Heart left ventricle (tissue), 11 donors: ENCODE measurements around the gene SFTPA1. TPM values are rescaled to one million over a fixed set of nuclear protein-coding genes. Genes with fewer than 3 reads are reported as not detected.

Experiments
- polyA plus RNA-seq, 2 donors: library from polyadenylated mRNA; stranded (reverse); fragments of 200-250 nt; gene quantifications; one replicate each; pipeline ENCODE4 v1.2.3, GENCODE V29; 2013
- total RNA-seq, 9 donors: library from RNA; depleted of rRNA in 2 of 9; stranded (reverse); fragments of >200 nt in 2 of 9; fragmentation: NEBNext Ultra II Directional in 3 of 9; extraction: Animal tissue kit (Norgen Biotek cat#: 25700) in 3 of 9; gene quantifications; one replicate each; pipeline versions ENCODE4 v1.1.0 to v1.2.4, GENCODE V29; 2016 to 2023
- donor health status: ischemic (EF 13 %, LVEDD 7.1; RV severe dilation, severe dysfunction).
- donor health status: healthy with polysubstance abuse.
- donor health status: DM: no; HTN: yes; CAD: no.
- donor health status: DM: no; HTN: no; CAD: no.
- donor health status: ischemic (EF 25% LVEDD 5.7; RV mildly dilated, moderate dysfunction).
- donor health status: healthy.
- donor health status: DM: yes; HTN: yes; CAD: no.
- donor health status: PGD.
- donor health status: nonischemic (EF 23%, LVEDD 6.1; RV moderate dilation, normal function).

SFTPA1 gene
- total and polyA plus RNA-seq, 11 donors, result 0.26 TPM; not detected in 10

Other genes with a start within 250 kb of the SFTPA1 start
- 100 to 1,000 TPM in 1 of 9 donors, 10 to 100 TPM in 8; 44.8 to 122 (median 51.9) TPM for gene ZCCHC24, start 165.3 kb upstream of the SFTPA1 start, total RNA-seq
- 10 to 100 TPM; 18.7 to 40.7 TPM for gene ZCCHC24, start 165.3 kb upstream of the SFTPA1 start, polyA plus RNA-seq
- gene EIF5AL1, start 98.4 kb upstream of the SFTPA1 start, total RNA-seq, result under 1 TPM in 8 of 9 donors, not detected in 1; 0.06 to 0.93 (median 0.26) TPM
- gene EIF5AL1, start 98.4 kb upstream of the SFTPA1 start, polyA plus RNA-seq, result under 1 TPM; 0.61 to 0.97 TPM
- not detected for gene SFTPA2, start 50.5 kb upstream of the SFTPA1 start, total RNA-seq
- gene SFTPA2, start 50.5 kb upstream of the SFTPA1 start, polyA plus RNA-seq, result 1 to 10 TPM in 1 of 2 donors, not detected in 1; 1.3 TPM
- gene NUTM2B, start 92.3 kb downstream of the SFTPA1 start, total RNA-seq, result 1 to 10 TPM in 3 of 9 donors, under 1 TPM in 6; 0.36 to 1.5 (median 0.83) TPM
- gene NUTM2B, start 92.3 kb downstream of the SFTPA1 start, polyA plus RNA-seq, result 1 to 10 TPM in 1 of 2 donors, under 1 TPM in 1; 0.01 to 1.8 TPM
- under 1 TPM in 3 of 9 donors, not detected in 6; 0.08 to 0.56 (median 0.27) TPM for gene NUTM2E, start 215.8 kb downstream of the SFTPA1 start, total RNA-seq
- gene NUTM2E, start 215.8 kb downstream of the SFTPA1 start, polyA plus RNA-seq, result under 1 TPM in 1 of 2 donors, not detected in 1; 0.40 TPM